Measurements from ENCODE around the gene SPATA3. TPM values are rescaled to one million over a fixed set of nuclear protein-coding genes. Genes with fewer than 3 reads are reported as not detected.

The SPATA3 gene
- total and polyA plus RNA-seq, 2 of the 13 experiments (the other 11 are each of a cell fraction or from before 2014, with no cell fraction given), result not detected

DNA sequence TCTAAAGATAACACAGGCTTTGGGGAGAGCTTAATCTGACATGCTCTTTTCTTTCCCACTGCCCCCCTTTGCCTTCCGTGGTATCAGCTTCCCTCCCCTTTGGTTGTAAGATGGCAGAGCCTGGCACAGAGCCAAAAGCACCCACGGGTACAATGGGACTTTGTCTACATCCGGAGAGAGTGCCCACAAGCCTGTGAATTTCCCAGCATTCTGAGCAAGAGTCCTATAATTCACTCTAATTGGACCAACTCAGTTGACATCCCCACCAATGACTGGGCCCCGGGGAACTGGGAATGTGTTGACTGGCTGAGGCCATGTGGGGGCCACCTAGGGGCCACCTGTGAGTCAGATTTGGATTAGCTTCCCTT lies 21.3 kb downstream of the SPATA3 start (continued):
- no peak for TF ChIP-seq DMTF1 (CRISPR knock-in tag; IDR thresholded peaks at IDR 0.05)
- peak; percentile 47 for TF ChIP-seq NFYB (CRISPR knock-in tag; IDR thresholded peaks at IDR 0.05)
- TF ChIP-seq, protein P1, sequence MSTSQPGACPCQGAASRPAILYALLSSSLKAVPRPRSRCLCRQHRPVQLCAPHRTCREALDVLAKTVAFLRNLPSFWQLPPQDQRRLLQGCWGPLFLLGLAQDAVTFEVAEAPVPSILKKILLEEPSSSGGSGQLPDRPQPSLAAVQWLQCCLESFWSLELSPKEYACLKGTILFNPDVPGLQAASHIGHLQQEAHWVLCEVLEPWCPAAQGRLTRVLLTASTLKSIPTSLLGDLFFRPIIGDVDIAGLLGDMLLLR (CRISPR knock-in tag; IDR thresholded peaks at IDR 0.05), result no peak
- no peak for TF ChIP-seq ELF1 (CRISPR knock-in tag; IDR thresholded peaks at IDR 0.05)
- TF ChIP-seq ZNF451 (CRISPR knock-in tag; IDR thresholded peaks at IDR 0.05), result no peak
- no peak for TF ChIP-seq AKAP8 (CRISPR knock-in tag; IDR thresholded peaks at IDR 0.05)
- TF ChIP-seq ZNF737 (CRISPR knock-in tag; IDR thresholded peaks at IDR 0.05; ENCODE audit: borderline replicate concordance), result no peak
- TF ChIP-seq NFYC (CRISPR knock-in tag; IDR thresholded peaks at IDR 0.05), result 0 out of 2 replicates have a peak, but pooled peaks have one; percentile 28
- no peak for TF ChIP-seq MAZ (IDR thresholded peaks at IDR 0.05; ENCODE audit: borderline replicate concordance, low read depth, low read length)
- no peak for TF ChIP-seq MAZ (CRISPR knock-in tag; IDR thresholded peaks at IDR 0.05; ENCODE audit: low read depth)
- no peak for TF ChIP-seq RFX1 (IDR thresholded peaks at IDR 0.05)
- no peak for TF ChIP-seq BORCS8-MEF2B (CRISPR knock-in tag; IDR thresholded peaks at IDR 0.05)
- TF ChIP-seq ZNF34 (CRISPR knock-in tag; IDR thresholded peaks at IDR 0.05; ENCODE audit: borderline replicate concordance), result no peak
- TF ChIP-seq RARG (CRISPR knock-in tag; IDR thresholded peaks at IDR 0.05; ENCODE audit: low read depth), result no peak
- TF ChIP-seq, protein P2, sequence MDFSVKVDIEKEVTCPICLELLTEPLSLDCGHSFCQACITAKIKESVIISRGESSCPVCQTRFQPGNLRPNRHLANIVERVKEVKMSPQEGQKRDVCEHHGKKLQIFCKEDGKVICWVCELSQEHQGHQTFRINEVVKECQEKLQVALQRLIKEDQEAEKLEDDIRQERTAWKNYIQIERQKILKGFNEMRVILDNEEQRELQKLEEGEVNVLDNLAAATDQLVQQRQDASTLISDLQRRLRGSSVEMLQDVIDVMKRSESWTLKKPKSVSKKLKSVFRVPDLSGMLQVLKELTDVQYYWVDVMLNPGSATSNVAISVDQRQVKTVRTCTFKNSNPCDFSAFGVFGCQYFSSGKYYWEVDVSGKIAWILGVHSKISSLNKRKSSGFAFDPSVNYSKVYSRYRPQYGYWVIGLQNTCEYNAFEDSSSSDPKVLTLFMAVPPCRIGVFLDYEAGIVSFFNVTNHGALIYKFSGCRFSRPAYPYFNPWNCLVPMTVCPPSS (IDR thresholded peaks at IDR 0.05), result no peak
- TF ChIP-seq, protein P3, sequence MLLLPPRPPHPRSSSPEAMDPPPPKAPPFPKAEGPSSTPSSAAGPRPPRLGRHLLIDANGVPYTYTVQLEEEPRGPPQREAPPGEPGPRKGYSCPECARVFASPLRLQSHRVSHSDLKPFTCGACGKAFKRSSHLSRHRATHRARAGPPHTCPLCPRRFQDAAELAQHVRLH (CRISPR knock-in tag; IDR thresholded peaks at IDR 0.05; ENCODE audit: borderline replicate concordance, low read depth), result no peak
- TF ChIP-seq, protein P4, sequence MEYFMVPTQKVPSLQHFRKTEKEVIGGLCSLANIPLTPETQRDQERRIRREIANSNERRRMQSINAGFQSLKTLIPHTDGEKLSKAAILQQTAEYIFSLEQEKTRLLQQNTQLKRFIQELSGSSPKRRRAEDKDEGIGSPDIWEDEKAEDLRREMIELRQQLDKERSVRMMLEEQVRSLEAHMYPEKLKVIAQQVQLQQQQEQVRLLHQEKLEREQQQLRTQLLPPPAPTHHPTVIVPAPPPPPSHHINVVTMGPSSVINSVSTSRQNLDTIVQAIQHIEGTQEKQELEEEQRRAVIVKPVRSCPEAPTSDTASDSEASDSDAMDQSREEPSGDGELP (IDR thresholded peaks at IDR 0.05; ENCODE audit: borderline replicate concordance, low read depth), result 0 out of 2 replicates have a peak, but pooled peaks have one; percentile 3
- no peak for TF ChIP-seq ZNF44 (CRISPR knock-in tag; IDR thresholded peaks at IDR 0.05)
- peak; percentile 77 for TF ChIP-seq LCORL (IDR thresholded peaks at IDR 0.05)
- no peak for TF ChIP-seq LCORL (CRISPR knock-in tag; IDR thresholded peaks at IDR 0.05)
- no peak for TF ChIP-seq HNF1A (IDR thresholded peaks at IDR 0.05; ENCODE audit: low read depth)
- TF ChIP-seq HNF1A (CRISPR knock-in tag; IDR thresholded peaks at IDR 0.05; ENCODE audit: borderline replicate concordance), result no peak
- TF ChIP-seq ZNF143 (CRISPR knock-in tag; IDR thresholded peaks at IDR 0.05), result peak; percentile 43; the same call in 1 of the 2 replicates
- no peak for TF ChIP-seq ZSCAN29 (CRISPR knock-in tag; conservative IDR thresholded peaks at IDR 0.05)
